C4-2B (cell line): ENCODE data around the gene EPHA6.

Source experiments
- H3K27ac ChIP-seq: fragments of 450-650 bp; 2 replicates; pipeline ENCODE4 v1.5.1; 2017
- ZFX ChIP-seq: fragments of 450-650 bp; IDR thresholded peaks from 2 replicates; pipeline ENCODE4 v1.6.1; 2017
- TF ChIP-seq, protein P1 (sequence below): fragments of 450-650 bp; conservative IDR thresholded peaks from 2 replicates; pipeline ENCODE4 v1.5.1; 2017; ENCODE audit warnings: mild to moderate bottlenecking

EPHA6 gene

DNA sequence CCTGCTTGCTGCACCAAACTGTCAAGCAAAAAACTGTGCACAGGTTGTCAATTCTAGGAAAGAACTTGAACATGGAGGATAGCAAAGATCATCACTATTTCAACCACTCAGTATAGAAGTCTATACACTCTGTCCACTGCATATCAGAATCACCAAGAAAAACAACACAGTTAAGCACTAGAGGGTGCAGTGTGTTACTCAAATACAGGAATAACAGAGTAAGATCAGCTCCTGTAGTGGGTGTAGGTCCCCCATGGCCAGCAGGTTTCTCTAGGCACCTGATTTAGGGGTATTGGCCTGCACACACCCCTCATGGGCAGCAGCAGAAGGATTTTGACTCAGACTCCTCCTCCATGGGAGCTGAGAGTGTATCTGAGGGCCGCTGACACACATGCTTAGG lies 464.1 kb downstream of the EPHA6 start:
- H3K27ac ChIP-seq = no peak overlapping the region
- TF ChIP-seq, protein P1, sequence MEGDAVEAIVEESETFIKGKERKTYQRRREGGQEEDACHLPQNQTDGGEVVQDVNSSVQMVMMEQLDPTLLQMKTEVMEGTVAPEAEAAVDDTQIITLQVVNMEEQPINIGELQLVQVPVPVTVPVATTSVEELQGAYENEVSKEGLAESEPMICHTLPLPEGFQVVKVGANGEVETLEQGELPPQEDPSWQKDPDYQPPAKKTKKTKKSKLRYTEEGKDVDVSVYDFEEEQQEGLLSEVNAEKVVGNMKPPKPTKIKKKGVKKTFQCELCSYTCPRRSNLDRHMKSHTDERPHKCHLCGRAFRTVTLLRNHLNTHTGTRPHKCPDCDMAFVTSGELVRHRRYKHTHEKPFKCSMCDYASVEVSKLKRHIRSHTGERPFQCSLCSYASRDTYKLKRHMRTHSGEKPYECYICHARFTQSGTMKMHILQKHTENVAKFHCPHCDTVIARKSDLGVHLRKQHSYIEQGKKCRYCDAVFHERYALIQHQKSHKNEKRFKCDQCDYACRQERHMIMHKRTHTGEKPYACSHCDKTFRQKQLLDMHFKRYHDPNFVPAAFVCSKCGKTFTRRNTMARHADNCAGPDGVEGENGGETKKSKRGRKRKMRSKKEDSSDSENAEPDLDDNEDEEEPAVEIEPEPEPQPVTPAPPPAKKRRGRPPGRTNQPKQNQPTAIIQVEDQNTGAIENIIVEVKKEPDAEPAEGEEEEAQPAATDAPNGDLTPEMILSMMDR = no peak; the same call in 1 of the 2 replicates
- no peak for TF ChIP-seq ZFX

DNA sequence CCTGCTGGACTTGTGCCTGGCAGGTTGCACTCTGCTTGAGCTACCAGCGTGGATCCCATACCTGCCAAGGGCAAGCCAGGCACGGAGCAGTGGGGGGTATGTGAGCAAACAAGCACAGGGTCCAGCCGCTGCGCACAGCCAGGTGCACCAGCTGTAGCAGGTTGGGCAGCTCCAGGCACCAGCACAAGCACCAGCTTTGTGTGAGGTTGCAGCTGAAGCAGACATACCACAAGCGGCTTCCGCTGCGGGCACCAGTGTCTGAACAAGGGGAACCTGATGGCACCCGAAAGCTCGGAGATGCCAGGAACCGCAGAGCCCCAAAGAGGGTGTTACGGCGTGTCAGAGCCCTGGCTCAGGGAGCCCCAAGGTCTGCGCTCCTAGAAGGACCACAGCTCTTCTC lies 477.5 kb downstream of the EPHA6 start:
- no peak for TF ChIP-seq ZFX
- TF ChIP-seq, protein P1 = no peak
- H3K27ac ChIP-seq = no peak overlapping the region

DNA sequence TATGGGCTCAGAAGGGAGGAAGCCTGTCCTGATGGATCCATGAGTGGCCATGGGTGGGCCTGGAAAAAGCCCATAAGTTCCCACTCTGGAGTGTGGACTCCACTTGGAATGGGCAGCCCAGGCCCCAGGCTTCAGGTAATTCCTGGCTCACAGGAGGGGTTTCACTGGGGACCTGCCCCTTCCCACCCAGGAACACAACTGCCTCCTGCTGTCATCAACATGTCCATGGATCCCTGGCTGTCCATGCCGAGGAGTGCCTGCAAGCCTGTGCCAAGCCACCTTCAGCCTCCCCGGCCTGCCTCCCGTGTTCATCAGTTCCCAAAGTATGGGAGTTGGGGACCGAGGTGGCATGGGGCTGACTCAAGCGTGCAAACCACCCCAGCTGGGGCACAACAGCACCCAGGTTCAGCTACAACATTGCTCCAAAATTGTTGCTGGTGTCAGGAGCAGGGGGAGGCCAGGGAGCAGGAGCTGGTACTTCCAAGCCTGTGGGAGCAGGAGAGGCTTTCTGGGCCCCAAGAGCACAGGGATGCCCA lies 479.3 kb downstream of the EPHA6 start:
- no peak overlapping the region for H3K27ac ChIP-seq
- TF ChIP-seq ZFX = no peak
- TF ChIP-seq, protein P1 = no peak

DNA sequence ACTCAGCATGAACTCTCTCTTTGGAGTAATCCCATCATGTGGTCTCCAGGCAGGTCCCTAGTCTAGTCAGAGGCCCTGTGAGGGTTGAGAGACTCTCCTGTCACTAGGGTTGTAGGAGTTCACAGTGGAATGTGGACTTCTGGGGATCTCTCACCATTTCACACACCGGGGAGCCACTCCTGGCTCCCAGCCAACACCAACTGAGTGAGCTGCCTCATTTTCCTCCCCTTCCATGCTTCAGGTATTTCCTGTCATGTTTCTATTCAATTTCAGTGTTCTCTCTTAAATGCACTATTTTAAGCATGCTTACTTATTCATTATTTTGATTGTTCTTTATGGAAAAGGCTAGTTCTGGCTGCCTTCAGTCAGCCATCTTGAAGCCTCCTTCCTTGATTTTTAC lies 482.6 kb downstream of the EPHA6 start:
- no peak overlapping the region for H3K27ac ChIP-seq
- no peak for TF ChIP-seq ZFX
- TF ChIP-seq, protein P1 = no peak

DNA sequence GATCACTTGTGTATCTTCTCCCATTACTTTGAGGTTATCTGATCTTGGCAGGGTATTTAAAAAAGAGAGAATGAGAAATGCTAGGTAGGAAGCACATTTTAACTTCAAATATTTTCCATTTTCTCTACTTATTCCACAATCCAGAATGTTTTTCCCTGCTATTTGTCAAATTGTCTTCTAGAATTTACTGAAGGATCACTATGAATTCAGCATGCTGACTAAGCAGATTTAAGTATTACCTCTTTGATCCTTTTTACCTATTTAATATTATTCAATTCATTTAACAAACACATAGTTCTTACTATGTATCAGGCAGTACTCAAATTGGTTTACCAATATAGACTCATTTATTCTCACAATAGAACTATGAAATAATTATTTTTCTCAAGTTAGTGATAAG lies 486.7 kb downstream of the EPHA6 start:
- no peak for TF ChIP-seq ZFX
- TF ChIP-seq, protein P1 = no peak
- no peak overlapping the region for H3K27ac ChIP-seq

DNA sequence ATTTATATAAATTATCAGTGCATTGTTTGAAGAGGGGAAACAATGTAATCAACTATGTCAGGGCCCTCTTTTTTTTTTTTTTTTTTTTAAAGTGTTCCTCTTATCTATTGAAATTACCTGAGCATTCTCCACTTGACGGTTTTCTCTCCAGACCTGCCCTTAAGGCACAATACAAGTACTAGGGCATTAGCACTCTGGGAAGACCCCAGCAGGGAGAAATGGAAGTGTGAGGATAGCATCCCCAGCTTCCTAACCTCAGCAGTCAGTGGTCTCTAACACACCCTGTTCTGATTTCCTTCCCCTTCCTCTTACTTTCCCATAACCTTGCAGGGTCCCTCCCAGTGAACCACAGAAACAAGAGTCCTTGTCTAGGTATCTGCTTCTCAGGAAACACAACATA lies 491.8 kb downstream of the EPHA6 start:
- H3K27ac ChIP-seq = no peak overlapping the region
- TF ChIP-seq, protein P1 = no peak
- no peak for TF ChIP-seq ZFX

DNA sequence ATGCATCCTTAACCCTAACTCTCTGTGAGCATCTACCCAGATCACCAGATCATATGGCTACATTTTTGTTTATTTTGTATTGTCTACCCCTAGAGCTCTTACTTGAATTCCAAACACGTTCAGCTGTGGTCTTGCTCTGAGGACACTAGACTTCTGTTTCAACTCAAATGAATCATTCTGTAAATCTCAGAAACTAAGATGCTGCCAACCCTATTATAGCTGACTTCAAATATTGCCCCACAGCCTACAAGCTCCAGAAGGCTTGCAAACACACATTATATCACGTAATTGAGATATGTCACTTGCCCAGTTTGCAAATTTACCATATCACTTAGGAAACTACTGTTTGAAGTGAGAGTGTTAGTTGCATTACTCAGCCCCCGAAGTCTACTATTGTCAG lies 524.0 kb downstream of the EPHA6 start:
- TF ChIP-seq, protein P1 = no peak
- TF ChIP-seq ZFX = no peak
- H3K27ac ChIP-seq = no peak overlapping the region
